ENCODE results near the gene KMT5B.

DNA sequence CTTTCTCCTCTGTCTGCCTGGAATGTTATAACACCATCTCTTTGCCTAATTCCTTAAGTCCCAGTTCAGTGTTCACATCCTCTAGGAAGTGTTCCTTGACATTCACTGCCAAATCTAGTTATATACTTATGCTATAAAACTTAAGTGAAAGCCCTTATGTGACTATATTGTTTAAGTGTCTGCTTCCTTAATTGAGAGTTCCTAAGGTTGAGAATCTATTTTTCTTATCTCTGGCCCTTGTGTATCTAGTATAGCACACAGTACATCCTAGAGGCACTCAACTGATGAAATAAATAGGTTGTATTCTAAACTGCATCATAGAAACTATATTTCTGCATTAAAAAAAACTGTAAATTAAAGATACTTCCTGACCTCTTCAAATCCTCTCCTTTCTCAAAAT, 16.9 kb downstream of the KMT5B start:
- TF ChIP-seq CTCF (IDR thresholded peaks at IDR 0.05) (no peak), POLR2A (IDR thresholded peaks at IDR 0.05) (no peak)

Measured in body of pancreas (tissue), 4 donors.